ENCODE measurements around the gene ARHGAP26. TPM values are rescaled to one million over a fixed set of nuclear protein-coding genes. Genes with fewer than 3 reads are reported as not detected.
A peak's percentile ranks its signal among the peaks of the same experiment; 100 is the strongest.

The ARHGAP26 gene
- total and polyA plus RNA-seq, 2 donors (not counting 3 experiments of a cell fraction or from before 2014, with no cell fraction given), result 3.1 to 16.2 TPM

GRCh38 chr5:142862594-142862993, 92.4 kb downstream of the ARHGAP26 start:
- no peaks in the 10 kb centered on the region for H3K27me3 ChIP-seq (ENCODE audit: control insufficient read depth in 2 of 2, insufficient read depth in 2 of 2, low read length in 2 of 2)
- no peak overlapping the region for H3K4me2 ChIP-seq (ENCODE audit: insufficient read depth, low read length)
- ChIA-PET CTCF (interaction anchor here (1.9 to 3.2 kb wide), 2 partner anchors 52 to 150 kb away, joined by 4 to 18 read pairs; no protein-coding TSS in a partner anchor), POLR2A (interaction anchor here (0.6 kb wide), 1 partner anchor 1243 kb away, joined by 4 read pairs; no protein-coding TSS in a partner anchor)
- no peaks in the 10 kb centered on the region for H3K9me1 ChIP-seq (replicated peaks; ENCODE audit: control insufficient read depth, extremely low read depth, insufficient read depth, low read length)
- TF ChIP-seq JUN (IDR thresholded peaks at IDR 0.05; ENCODE audit: borderline replicate concordance, insufficient read depth, insufficient read length, low read depth), result no peak
- no peak for TF ChIP-seq POLR2A (IDR thresholded peaks at IDR 0.05; ENCODE audit: low read depth, low read length)
- TF ChIP-seq FOS (IDR thresholded peaks at IDR 0.05; ENCODE audit: borderline replicate concordance, insufficient read depth, low read length), result no peak
- TF ChIP-seq MYC (IDR thresholded peaks at IDR 0.05; ENCODE audit: low read depth, low read length), result no peak
- TF ChIP-seq EZH2 (IDR thresholded peaks at IDR 0.05; ENCODE audit: borderline replicate concordance, low read depth, low read length, severe bottlenecking), result no peak
- no peak for TF ChIP-seq CTCF (IDR thresholded peaks at IDR 0.05; ENCODE audit: extremely low read depth in 1 of 2, insufficient read depth in 1 of 2, low read depth in 1 of 2, low read length in 2 of 2)
- no peak for TF ChIP-seq POLR2AphosphoS5 (IDR thresholded peaks at IDR 0.05; ENCODE audit: insufficient read depth, low read depth, low read length)
- TF ChIP-seq GATA2 (IDR thresholded peaks at IDR 0.05; ENCODE audit: insufficient read depth, insufficient read length, low read depth, low read length), result no peak
- no peak for TF ChIP-seq MAX (IDR thresholded peaks at IDR 0.05; ENCODE audit: insufficient read depth, insufficient read length)
- H3K27ac ChIP-seq (ENCODE audit: insufficient read depth, low read depth, low read length), result no peak overlapping the region
- H3K4me1 ChIP-seq (ENCODE audit: control insufficient read depth, extremely low read depth, insufficient read depth, low read length), result peaks cover 5% of the 10 kb centered on the region
- H3K36me3 ChIP-seq (ENCODE audit: control insufficient read depth in 2 of 2, extremely low read depth in 1 of 2, insufficient read depth in 2 of 2, low read length in 2 of 2), result no peaks in the 10 kb centered on the region
- intact Hi-C loops (cut with micrococcal nuclease) (no loop called here), dilution Hi-C loops (cut with MboI; ENCODE audit: extremely low pct_ligation_motif_present, low sequenced_read_pairs) (no loop called here)
- no peak overlapping the region for H2AFZ ChIP-seq (ENCODE audit: low read depth, low read length)
- no TSS peak for BruUV-seq (replicated peaks)
- no peak overlapping the region for H3K9ac ChIP-seq (replicated peaks; ENCODE audit: extremely low read depth, insufficient read depth, low read length)
- no peaks in the 10 kb centered on the region for H3K79me2 ChIP-seq (ENCODE audit: control insufficient read depth, insufficient read depth, low read length)
- no peaks in the 10 kb centered on the region for H4K20me1 ChIP-seq (replicated peaks; ENCODE audit: control insufficient read depth, extremely low read depth, insufficient read depth, low read length)
- no peaks in the 10 kb centered on the region for H3K9me3 ChIP-seq (replicated peaks; ENCODE audit: control insufficient read depth, insufficient read depth, low read length)
- no peak overlapping the region for H3K4me3 ChIP-seq (replicated peaks in 1 of 3; ENCODE audit: insufficient read depth in 1 of 3, low read depth in 1 of 3, low read length in 3 of 3)
- DNase-seq (ENCODE audit: low read depth, low spot score) (no peak), FAIRE-seq (peak; percentile 35)
